HG03457 (cell line): ENCODE results near the gene UBASH3A.

Experiments
- ATAC-seq: cut with Tn5 transposase; IDR thresholded peaks from one replicate; pipeline ENCODE4 v1.9.1; 2021; ENCODE audit warnings: moderate number of reproducible peaks; ENCODE audit not compliant: unreplicated experiment

Gene UBASH3A

GRCh38 chr21:42403611-42404231, at the start of gene UBASH3A:
TSS of gene UBASH3A (plus strand) at chr21:42403902. CDS start at chr21:42403946, 44 bp downstream.
- no peak for ATAC-seq

GRCh38 chr21:42356046-42356445, 47.7 kb upstream of the UBASH3A start:
- no peak for ATAC-seq

- no peak for ATAC-seq
Measured at GRCh38 chr21:42356650-42357049, 47.1 kb upstream of the UBASH3A start.

GRCh38 chr21:42357307-42357706, 46.4 kb upstream of the UBASH3A start:
- no peak for ATAC-seq

GRCh38 chr21:42358261-42358660, 45.4 kb upstream of the UBASH3A start:
- ATAC-seq = no peak

GRCh38 chr21:42358937-42359336, 44.8 kb upstream of the UBASH3A start:
- ATAC-seq = no peak

GRCh38 chr21:42360317-42360716, 43.4 kb upstream of the UBASH3A start:
- no peak for ATAC-seq

GRCh38 chr21:42361286-42361685, 42.4 kb upstream of the UBASH3A start:
- no peak for ATAC-seq

- ATAC-seq = no peak
Measured at GRCh38 chr21:42362198-42362597, 41.5 kb upstream of the UBASH3A start.

GRCh38 chr21:42362700-42363099, 41.0 kb upstream of the UBASH3A start:
- ATAC-seq = no peak

- ATAC-seq = no peak
Measured at GRCh38 chr21:42363312-42363711, 40.4 kb upstream of the UBASH3A start.

GRCh38 chr21:42364304-42364865, 39.3 kb upstream of the UBASH3A start:
- no peak for ATAC-seq

- ATAC-seq = no peak
Measured at GRCh38 chr21:42365770-42366169, 37.9 kb upstream of the UBASH3A start.

- ATAC-seq = no peak
Measured at GRCh38 chr21:42366292-42367010, 37.3 kb upstream of the UBASH3A start, which contains the start of gene TFF1. TSS of gene TFF1 (minus strand) at chr21:42366535. CDS start at chr21:42366495, 40 bp downstream.

GRCh38 chr21:42367367-42368165, 36.1 kb upstream of the UBASH3A start:
- no peak for ATAC-seq

- ATAC-seq = no peak
Measured at GRCh38 chr21:42369821-42370220, 33.9 kb upstream of the UBASH3A start.

GRCh38 chr21:42370894-42371654, 32.6 kb upstream of the UBASH3A start:
- ATAC-seq = no peak

- no peak for ATAC-seq
Measured at GRCh38 chr21:42373196-42373907, 30.4 kb upstream of the UBASH3A start.

GRCh38 chr21:42373908-42374455, 29.7 kb upstream of the UBASH3A start:
- ATAC-seq = no peak

GRCh38 chr21:42374457-42374856, 29.2 kb upstream of the UBASH3A start:
- no peak for ATAC-seq
